CD8-positive, alpha-beta memory T cell (primary cell): ENCODE data around the gene ZNF445. TPM values are rescaled to one million over a fixed set of nuclear protein-coding genes. Genes with fewer than 3 reads are reported as not detected.

Source experiments
- CTCF ChIA-PET: fragments of 350-600 bp; sonication (Branson Sonifier 250); formaldehyde crosslinking; loops from one replicate; lab custom pipeline; 2021; ENCODE audit warnings: antibody characterized with exemption; lab: Charles Lee
- POLR2A ChIA-PET: fragments of 350-600 bp; sonication (Branson Sonifier 250); formaldehyde crosslinking; loops from one replicate; lab custom pipeline; 2021; ENCODE audit warnings: antibody characterized with exemption; lab: Charles Lee
- DNase-seq, 5 donors: peaks; one replicate each; pipeline versions ENCODE4 v3.0.0 to v3.0.0-alpha.2; 2020 to 2022; ENCODE audit warnings: mixed read lengths in 1 of 5
- H3K27ac ChIP-seq: one replicate; pipeline ENCODE4 v1.7.0; 2013; ENCODE audit warnings: low read depth, mild to moderate bottlenecking, low read length, moderate library complexity
- H3K27me3 ChIP-seq: 2 replicates; pipeline ENCODE4 v1.7.0; 2013; ENCODE audit warnings: low read length, mild to moderate bottlenecking; ENCODE audit not compliant: insufficient read depth, poor library complexity, severe bottlenecking
- H3K36me3 ChIP-seq: 2 replicates; pipeline ENCODE4 v1.7.0; 2013; ENCODE audit warnings: mild to moderate bottlenecking, low read length, moderate library complexity; ENCODE audit not compliant: insufficient read depth
- H3K4me1 ChIP-seq: 2 replicates; pipeline ENCODE4 v1.7.0; 2013; ENCODE audit warnings: mild to moderate bottlenecking, low read length, moderate library complexity; ENCODE audit not compliant: insufficient read depth
- H3K4me3 ChIP-seq: 2 replicates; pipeline ENCODE4 v1.7.0; 2013; ENCODE audit warnings: mild to moderate bottlenecking, low read length
- H3K9me3 ChIP-seq: 2 replicates; pipeline ENCODE4 v1.7.0; 2013; ENCODE audit warnings: mild to moderate bottlenecking, low read length
- H3K27ac Mint-ChIP-seq, 8 donors: one replicate each; pipeline ENCODE4 v1.8.0; 2020 to 2021; ENCODE audit warnings: mixed read lengths in 8 of 8, mild to moderate bottlenecking in 6 of 8, inconsistent platforms in 3 of 8, moderate library complexity in 3 of 8
- H3K27me3 Mint-ChIP-seq, 2 donors: one replicate each; pipeline ENCODE4 v1.8.0; 2020 to 2021; ENCODE audit warnings: mixed read lengths in 2 of 2, mild to moderate bottlenecking in 1 of 2, moderate library complexity in 1 of 2
- H3K36me3 Mint-ChIP-seq, 3 donors: one replicate each; pipeline ENCODE4 v1.8.0; 2020 to 2021; ENCODE audit warnings: mixed read lengths in 3 of 3, inconsistent platforms in 1 of 3, mild to moderate bottlenecking in 1 of 3
- H3K4me1 Mint-ChIP-seq, 3 donors: one replicate each; pipeline ENCODE4 v1.8.0; 2020 to 2021; ENCODE audit warnings: mixed read lengths in 3 of 3, inconsistent platforms in 1 of 3, mild to moderate bottlenecking in 1 of 3
- H3K4me3 Mint-ChIP-seq, 7 donors: one replicate each; pipeline ENCODE4 v1.8.0; 2020 to 2021; ENCODE audit warnings: mixed read lengths in 7 of 7, mild to moderate bottlenecking in 6 of 7, moderate library complexity in 4 of 7, inconsistent platforms in 2 of 7
- H3K9me3 Mint-ChIP-seq, 5 donors: one replicate each; pipeline ENCODE4 v1.8.0; 2020 to 2022; ENCODE audit warnings: mixed read lengths in 5 of 5, mild to moderate bottlenecking in 3 of 5, moderate library complexity in 2 of 5, inconsistent platforms in 1 of 5
- polyA plus RNA-seq: library from polyadenylated mRNA; unstranded; fragments of 300-500 nt; fragmentation: Illumina TruSeq; gene quantifications from one replicate; pipeline ENCODE4 v1.2.3, GENCODE V29; 2021
- total RNA-seq, 2 experiments: library from RNA; stranded (reverse); gene quantifications; one replicate each; pipeline ENCODE4 v1.2.3, GENCODE V29; 2021

The ZNF445 gene
- total and polyA plus RNA-seq, 3 experiments from 2014 or later: 3.2 to 16.2 (median 15.8) TPM

DNA sequence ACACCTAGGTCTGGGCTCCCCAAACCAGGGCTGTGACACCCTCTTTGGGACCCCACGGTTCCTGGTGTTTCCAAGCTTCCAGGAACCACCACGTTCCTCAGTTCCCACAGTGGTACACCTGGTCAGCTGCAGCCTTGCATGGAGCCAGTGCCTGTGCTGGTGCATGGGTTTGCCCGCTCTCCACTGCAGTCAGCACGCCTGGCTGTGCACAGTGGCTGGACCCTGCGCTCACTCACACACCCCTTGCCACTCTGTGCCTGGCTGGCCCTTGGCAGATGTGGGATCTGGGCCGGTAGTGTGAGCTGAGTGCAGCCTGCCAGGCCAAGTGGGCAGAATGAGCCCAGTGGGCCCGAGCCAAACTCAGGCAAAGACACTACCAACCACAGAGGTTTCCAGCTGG lies 90.1 kb downstream of the ZNF445 start:
- DNase-seq: no peak
- H3K9me3 Mint-ChIP-seq: peaks cover 0 to 4% (median 2%) of the 10 kb centered on the region in 5 donors
- H3K27me3 Mint-ChIP-seq: no peaks in the 10 kb centered on the region
- H3K36me3 ChIP-seq: no peaks in the 10 kb centered on the region
- no peak overlapping the region for H3K27ac Mint-ChIP-seq
- H3K27me3 ChIP-seq: no peaks in the 10 kb centered on the region
- H3K36me3 Mint-ChIP-seq: peaks cover 3 to 6% (median 3%) of the 10 kb centered on the region in 3 donors
- ChIA-PET CTCF (no interaction called here), POLR2A (no interaction called here)
- H3K4me1 ChIP-seq: no peaks in the 10 kb centered on the region
- peaks cover 0 to 2% (median 0%) of the 10 kb centered on the region in 3 donors for H3K4me1 Mint-ChIP-seq
- no peaks in the 10 kb centered on the region for H3K9me3 ChIP-seq
- H3K27ac ChIP-seq: no peak overlapping the region
- H3K4me3 Mint-ChIP-seq: no peak overlapping the region
- H3K4me3 ChIP-seq: no peak overlapping the region

Other genes starting within 250 kb of the ZNF445 start
- gene TOPAZ1, start 235.8 kb downstream of the ZNF445 start, total RNA-seq: not detected
- gene TOPAZ1, start 235.8 kb downstream of the ZNF445 start, polyA plus RNA-seq: not detected
- 10 to 100 TPM; 12.8 to 13.6 TPM for gene TCAIM, start 138.9 kb downstream of the ZNF445 start, total RNA-seq
- gene TCAIM, start 138.9 kb downstream of the ZNF445 start, polyA plus RNA-seq: 14.4 TPM
- 1 to 10 TPM; 3.7 to 4.7 TPM for gene ZKSCAN7, start 77.5 kb upstream of the ZNF445 start, total RNA-seq
- gene ZKSCAN7, start 77.5 kb upstream of the ZNF445 start, polyA plus RNA-seq: 3.8 TPM
- under 1 TPM; 0.35 to 0.53 TPM for gene ZNF660, start 107.3 kb upstream of the ZNF445 start, total RNA-seq
- 0.07 TPM for gene ZNF660, start 107.3 kb upstream of the ZNF445 start, polyA plus RNA-seq
- 10 to 100 TPM; 13.8 to 14.2 TPM for gene ZNF197, start 147.4 kb upstream of the ZNF445 start, total RNA-seq
- 5.7 TPM for gene ZNF197, start 147.4 kb upstream of the ZNF445 start, polyA plus RNA-seq
- gene ZNF35, start 171.1 kb upstream of the ZNF445 start, total RNA-seq: 1 to 10 TPM; 8.2 to 9.0 TPM
- 2.4 TPM for gene ZNF35, start 171.1 kb upstream of the ZNF445 start, polyA plus RNA-seq
- 1 to 10 TPM; 1.6 to 1.7 TPM for gene ZNF502, start 235.0 kb upstream of the ZNF445 start, total RNA-seq
- gene ZNF502, start 235.0 kb upstream of the ZNF445 start, polyA plus RNA-seq: 4.1 TPM